H1 (cell line): ENCODE results near the gene TLE3. TPM values are rescaled to one million over a fixed set of nuclear protein-coding genes. Genes with fewer than 3 reads are reported as not detected.

ENCODE experiments used
- BACH1 ChIP-seq: IDR thresholded peaks from 2 replicates; pipeline ENCODE4 v1.6.1; 2012; ENCODE audit warnings: low read length, improper control_type of control experiment
- CBX8 ChIP-seq: fragments of 300-800, 300-1000 bp; sonication (generic); IDR thresholded peaks from 2 replicates; pipeline ENCODE4 v1.7.1; 2016; ENCODE audit warnings: low read depth, low read length, borderline replicate concordance
- GABPA ChIP-seq: IDR thresholded peaks from 2 replicates; pipeline ENCODE4 v1.6.1; 2011; ENCODE audit warnings: mild to moderate bottlenecking, low read length, moderate library complexity, borderline replicate concordance; ENCODE audit not compliant: insufficient read depth
- GTF2F1 ChIP-seq: IDR thresholded peaks from 2 replicates; pipeline ENCODE4 v1.6.1; 2012; ENCODE audit warnings: low read depth, low read length, improper control_type of control experiment, borderline replicate concordance
- SIN3A ChIP-seq, 2 experiments: IDR thresholded peaks in 1 of 2; conservative IDR thresholded peaks in 1 of 2; 2 replicates each; pipeline ENCODE4 v1.6.1; 2011 to 2012; ENCODE audit warnings: low read length in 2 of 2, improper control_type of control experiment in 1 of 2, low read depth in 1 of 2, mild to moderate bottlenecking in 1 of 2
- SP2 ChIP-seq: IDR thresholded peaks from 2 replicates; pipeline ENCODE4 v1.6.1; 2012; ENCODE audit warnings: mild to moderate bottlenecking, low read length, inconsistent platforms
- TAF7 ChIP-seq: optimal IDR thresholded peaks from 2 replicates; pipeline ENCODE3; 2011; ENCODE audit warnings: low read depth, mild to moderate bottlenecking, inconsistent platforms, low read length, moderate library complexity, borderline replicate concordance
- YY1 ChIP-seq: IDR thresholded peaks from 2 replicates; pipeline ENCODE4 v1.6.1; 2011; ENCODE audit warnings: low read depth, mild to moderate bottlenecking, low read length
- polyA plus RNA-seq, 7 experiments: library from polyadenylated mRNA; depleted of rRNA in 3 of 7; stranded (reverse) in 5 of 7; unstranded in 2 of 7; fragments of >200 nt in 5 of 7; fragments of 200-250 nt in 2 of 7; gene quantifications; 1 replicate in 5 of 7; 2 replicates in 1 of 7; 4 replicates in 1 of 7; pipeline versions ENCODE4 v1.2.1 to v1.2.3, GENCODE V29; 2011 to 2013; ENCODE audit warnings: missing spikeins in 2 of 7, mixed read lengths in 2 of 7
- total RNA-seq: library from RNA; stranded (reverse); fragmentation: NEBNext Ultra II Directional; extraction: Animal tissue kit (Norgen Biotek cat#: 25700); gene quantifications from 2 replicates; pipeline ENCODE4 v1.2.1, GENCODE V29; 2021
- TF ChIP-seq, protein P1 (sequence below): IDR thresholded peaks from 2 replicates; pipeline ENCODE4 v1.6.1; 2012; ENCODE audit warnings: inconsistent platforms
- TF ChIP-seq, protein P2 (sequence below): IDR thresholded peaks from 2 replicates; pipeline ENCODE4 v1.6.1; 2011; ENCODE audit warnings: low read length, improper control_type of control experiment

Gene TLE3
- total and polyA plus RNA-seq, 2 of the 8 experiments (the other 6 are each of a cell fraction or from before 2014, with no cell fraction given), result 25.1 to 61.2 TPM

DNA sequence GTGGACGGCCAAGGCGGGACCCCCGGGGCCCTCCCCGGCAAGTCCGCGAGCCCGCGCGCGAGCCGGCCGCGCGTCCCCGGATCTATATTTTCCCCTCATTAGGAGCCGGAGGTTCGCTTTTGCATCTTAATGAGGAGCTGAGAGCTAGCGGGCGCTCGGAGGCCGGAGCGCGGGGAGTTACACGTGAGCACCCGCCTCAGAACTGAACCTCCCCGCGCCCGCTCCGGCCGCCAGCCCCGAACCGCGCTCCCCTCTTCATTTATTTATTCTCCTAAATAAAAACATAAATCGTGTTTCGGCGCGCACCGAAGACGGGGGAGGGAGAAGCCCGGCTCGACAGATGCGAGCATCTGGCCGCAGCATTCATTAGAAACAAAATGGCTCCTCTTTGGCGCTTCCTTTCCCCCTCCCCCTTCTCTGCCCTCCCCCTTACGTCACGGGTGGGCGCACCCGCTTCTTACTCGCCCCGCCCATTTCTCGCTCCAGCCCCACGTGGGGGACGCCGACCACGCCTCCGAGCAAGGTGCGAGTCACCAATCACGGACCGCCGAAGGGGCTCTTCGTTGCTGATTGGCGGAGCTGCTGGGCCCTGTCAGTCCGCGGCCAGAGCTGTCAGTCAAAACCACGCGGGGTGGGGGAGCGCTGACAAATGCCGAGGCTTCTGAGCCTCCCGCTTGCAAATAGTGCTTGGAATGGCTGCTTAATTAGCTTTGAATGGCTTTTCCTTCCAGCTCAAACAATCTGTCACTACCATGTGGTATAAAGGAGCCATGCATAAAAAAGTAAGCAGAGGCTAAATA, 1.6 kb upstream of the TLE3 start (continued):
- peak in 1 of 2 experiments; percentile 94; a peak in 2 of 4 replicates for TF ChIP-seq SIN3A (conservative IDR thresholded peaks at IDR 0.05 in 1 of 2, IDR thresholded peaks at IDR 0.05 in 1 of 2; ENCODE audit: low read depth in 1 of 2, low read length in 2 of 2)
- peak; percentile 58 for TF ChIP-seq GTF2F1
- TF ChIP-seq TAF7, result peak; percentile 59
- peak; percentile 86 for TF ChIP-seq YY1
- no peak for TF ChIP-seq GABPA
- TF ChIP-seq SP2, result no peak
- TF ChIP-seq, protein P1, sequence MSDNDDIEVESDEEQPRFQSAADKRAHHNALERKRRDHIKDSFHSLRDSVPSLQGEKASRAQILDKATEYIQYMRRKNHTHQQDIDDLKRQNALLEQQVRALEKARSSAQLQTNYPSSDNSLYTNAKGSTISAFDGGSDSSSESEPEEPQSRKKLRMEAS, result peak; percentile 53
- no peak for TF ChIP-seq CBX8
- TF ChIP-seq BACH1, result peak; percentile 91
- TF ChIP-seq, protein P2, sequence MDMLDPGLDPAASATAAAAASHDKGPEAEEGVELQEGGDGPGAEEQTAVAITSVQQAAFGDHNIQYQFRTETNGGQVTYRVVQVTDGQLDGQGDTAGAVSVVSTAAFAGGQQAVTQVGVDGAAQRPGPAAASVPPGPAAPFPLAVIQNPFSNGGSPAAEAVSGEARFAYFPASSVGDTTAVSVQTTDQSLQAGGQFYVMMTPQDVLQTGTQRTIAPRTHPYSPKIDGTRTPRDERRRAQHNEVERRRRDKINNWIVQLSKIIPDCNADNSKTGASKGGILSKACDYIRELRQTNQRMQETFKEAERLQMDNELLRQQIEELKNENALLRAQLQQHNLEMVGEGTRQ, result peak; percentile 57; the same call in 1 of the 2 replicates
